H9 (cell line): ENCODE results near the gene RBPJ. TPM values are rescaled to one million over a fixed set of nuclear protein-coding genes. Genes with fewer than 3 reads are reported as not detected.
"Not testable (repeated sequence)": the region's sequence is repeated elsewhere in the genome, so short reads cannot be mapped to it uniquely, and the experiment has no call there.

Experiments used
- DNase-seq: peaks from one replicate; pipeline ENCODE4 v3.0.0-alpha.2; 2017
- H2AFZ ChIP-seq: one replicate; pipeline ENCODE4 v1.6.1; 2013; ENCODE audit warnings: mild to moderate bottlenecking, low read length, control low read depth, moderate library complexity
- H2AK5ac ChIP-seq: 2 replicates; pipeline ENCODE4 v1.6.1; 2013; ENCODE audit warnings: low read length, control low read depth, mixed read lengths; ENCODE audit not compliant: insufficient read length
- H2BK120ac ChIP-seq: one replicate; pipeline ENCODE4 v1.6.1; 2013; ENCODE audit warnings: low read depth, mild to moderate bottlenecking, low read length, control low read depth, inconsistent platforms; ENCODE audit not compliant: poor library complexity, severe bottlenecking
- H2BK12ac ChIP-seq: 2 replicates; pipeline ENCODE4 v1.6.1; 2013; ENCODE audit warnings: low read length, control low read depth, mixed read lengths, low read depth; ENCODE audit not compliant: insufficient read length
- H2BK15ac ChIP-seq: 2 replicates; pipeline ENCODE4 v1.6.1; 2013; ENCODE audit warnings: low read depth, low read length, control low read depth
- H2BK20ac ChIP-seq: one replicate; pipeline ENCODE4 v1.6.1; 2013; ENCODE audit warnings: low read depth, mild to moderate bottlenecking, low read length, control low read depth, inconsistent platforms; ENCODE audit not compliant: poor library complexity, severe bottlenecking
- H2BK5ac ChIP-seq: 2 replicates; pipeline ENCODE4 v1.6.1; 2013; ENCODE audit warnings: low read length, control low read depth, mixed read lengths; ENCODE audit not compliant: insufficient read length
- H3K14ac ChIP-seq: 2 replicates; pipeline ENCODE4 v1.6.1; 2013; ENCODE audit warnings: low read length, control low read depth; ENCODE audit not compliant: insufficient read depth
- H3K18ac ChIP-seq: 2 replicates; pipeline ENCODE4 v1.6.1; 2013; ENCODE audit warnings: low read depth, mild to moderate bottlenecking, mixed read lengths, low read length, control low read depth; ENCODE audit not compliant: insufficient read length
- H3K23ac ChIP-seq: 2 replicates; pipeline ENCODE4 v1.6.1; 2013; ENCODE audit warnings: low read length, control low read depth, mixed read lengths, low read depth; ENCODE audit not compliant: insufficient read length
- H3K23me2 ChIP-seq: 2 replicates; pipeline ENCODE4 v1.6.1; 2013; ENCODE audit warnings: low read depth, mild to moderate bottlenecking, mixed read lengths, low read length, control low read depth; ENCODE audit not compliant: insufficient read length, poor library complexity, severe bottlenecking
- H3K27ac ChIP-seq: 2 replicates; pipeline ENCODE4 v1.5.1; 2013; ENCODE audit warnings: low read length, control low read depth, mixed read lengths, low read depth; ENCODE audit not compliant: insufficient read length
- H3K27me3 ChIP-seq: 2 replicates; pipeline ENCODE4 v1.6.1; 2013; ENCODE audit warnings: low read length, control low read depth, inconsistent platforms; ENCODE audit not compliant: insufficient read depth
- H3K4ac ChIP-seq: 2 replicates; pipeline ENCODE4 v1.6.1; 2013; ENCODE audit warnings: low read depth, mild to moderate bottlenecking, control low read depth, inconsistent platforms, low read length, moderate library complexity
- H3K4me1 ChIP-seq: 2 replicates; pipeline ENCODE4 v1.6.1; 2013; ENCODE audit warnings: low read length, control low read depth, inconsistent platforms; ENCODE audit not compliant: insufficient read depth
- H3K4me2 ChIP-seq: 2 replicates; pipeline ENCODE4 v1.6.1; 2013; ENCODE audit warnings: low read length, control low read depth, mixed read lengths; ENCODE audit not compliant: insufficient read length, insufficient read depth
- H3K56ac ChIP-seq: 2 replicates; pipeline ENCODE4 v1.6.1; 2013; ENCODE audit warnings: low read depth, mild to moderate bottlenecking, mixed read lengths, low read length, control low read depth; ENCODE audit not compliant: insufficient read length
- H3K79me1 ChIP-seq: 2 replicates; pipeline ENCODE4 v1.6.1; 2013; ENCODE audit warnings: low read depth, mild to moderate bottlenecking, moderate library complexity, low read length, control low read depth, inconsistent platforms; ENCODE audit not compliant: insufficient read depth, poor library complexity, severe bottlenecking
- H3K79me2 ChIP-seq: 2 replicates; pipeline ENCODE4 v1.6.1; 2013; ENCODE audit warnings: low read length, control low read depth, inconsistent platforms; ENCODE audit not compliant: insufficient read depth
- H3K9ac ChIP-seq: 2 replicates; pipeline ENCODE4 v1.6.1; 2013; ENCODE audit warnings: low read length, control low read depth, mixed read lengths; ENCODE audit not compliant: insufficient read length; ENCODE audit errors: extremely low read depth
- H3K9me3 ChIP-seq: one replicate; pipeline ENCODE4 v1.6.1; 2013; ENCODE audit warnings: low read depth, low read length, inconsistent platforms; ENCODE audit not compliant: control insufficient read depth
- H3T11ph ChIP-seq: one replicate; pipeline ENCODE4 v1.6.1; 2013; ENCODE audit warnings: mild to moderate bottlenecking, low read length, control low read depth, inconsistent platforms
- H4K20me1 ChIP-seq: one replicate; pipeline ENCODE4 v1.6.1; 2013; ENCODE audit not compliant: control insufficient read depth, insufficient read length, insufficient read depth
- H4K5ac ChIP-seq: 2 replicates; pipeline ENCODE4 v1.6.1; 2013; ENCODE audit warnings: low read depth, mild to moderate bottlenecking, mixed read lengths, low read length, control low read depth; ENCODE audit not compliant: insufficient read length
- H4K8ac ChIP-seq: replicated peaks from 2 replicates; pipeline ENCODE4 v1.6.1; 2013; ENCODE audit warnings: low read length, control low read depth, mixed read lengths, low read depth; ENCODE audit not compliant: insufficient read length
- H4K91ac ChIP-seq: 2 replicates; pipeline ENCODE4 v1.6.1; 2013; ENCODE audit warnings: low read depth, mild to moderate bottlenecking, moderate library complexity, mixed read lengths, low read length, control low read depth; ENCODE audit not compliant: insufficient read length
- H3K27ac Mint-ChIP-seq, 3 experiments: 2 replicates in 2 of 3; 3 replicates in 1 of 3; pipeline ENCODE4 v1.8.0; 2020 to 2021; ENCODE audit warnings: mixed read lengths in 3 of 3, mild to moderate bottlenecking in 1 of 3, moderate library complexity in 1 of 3
- H3K27me3 Mint-ChIP-seq: 2 replicates; pipeline ENCODE4 v1.8.0; 2021; ENCODE audit warnings: low read depth, mild to moderate bottlenecking, moderate library complexity, mixed read lengths
- H3K36me3 Mint-ChIP-seq, 3 experiments: 2 replicates in 2 of 3; 3 replicates in 1 of 3; pipeline ENCODE4 v1.8.0; 2020 to 2021; ENCODE audit warnings: low read depth in 3 of 3, mixed read lengths in 3 of 3; ENCODE audit not compliant: insufficient read depth in 1 of 3
- H3K4me1 Mint-ChIP-seq, 2 experiments: 2 replicates each; pipeline ENCODE4 v1.8.0; 2020; ENCODE audit warnings: mixed read lengths in 2 of 2
- H3K4me3 Mint-ChIP-seq, 2 experiments: 2 replicates in 1 of 2; 3 replicates in 1 of 2; pipeline ENCODE4 v1.8.0; 2020 to 2021; ENCODE audit warnings: mild to moderate bottlenecking in 2 of 2, mixed read lengths in 2 of 2, moderate library complexity in 1 of 2
- H3K9me3 Mint-ChIP-seq, 2 experiments: 2 replicates in 1 of 2; 3 replicates in 1 of 2; pipeline ENCODE4 v1.8.0; 2020; ENCODE audit warnings: mild to moderate bottlenecking in 2 of 2, mixed read lengths in 2 of 2, moderate library complexity in 1 of 2
- WGBS: extraction: QIAGEN DNeasy Blood & Tissue Kit; methylation state at CpG from one replicate; pipeline ENCODE4 v1.1.7; 2013; ENCODE audit warnings: missing lambda C conversion rate, low lambda C conversion rate, mixed read lengths; ENCODE audit not compliant: insufficient read length; ENCODE audit errors: extremely low coverage; 5-methylcytosine and 5-hydroxymethylcytosine counted together
- total RNA-seq: library from RNA; stranded (reverse); gene quantifications from 2 replicates; pipeline ENCODE4 v1.2.1, GENCODE V29; 2021
- TF ChIP-seq, protein P1 (sequence below): fragments of 200-600 bp; sonication (generic); conservative IDR thresholded peaks from 3 replicates; pipeline ENCODE4 v1.8.0; 2021; ENCODE audit warnings: antibody characterized with exemption, mild to moderate bottlenecking

The RBPJ gene
- total RNA-seq, 1 experiment from 2014 or later, result 166 TPM

DNA sequence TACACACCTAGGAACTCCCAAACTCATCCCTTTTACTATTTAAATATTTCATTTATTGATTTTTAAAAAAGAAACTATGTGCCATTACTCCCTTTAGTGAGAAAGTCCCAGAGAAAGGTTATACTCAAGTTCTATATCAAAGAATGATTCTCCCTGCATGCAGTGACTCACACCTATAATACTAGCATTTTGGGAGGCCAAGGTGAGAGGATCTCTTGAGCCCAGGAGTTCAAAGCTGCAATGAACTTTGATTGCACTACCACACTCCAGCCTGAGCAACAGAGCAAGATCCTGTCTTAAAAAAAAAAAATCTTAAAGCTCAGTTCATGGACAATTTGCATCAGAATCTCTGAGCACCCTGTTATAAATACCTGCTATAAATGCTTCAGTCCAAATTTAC, 9.2 kb upstream of the RBPJ start:
- Mint-ChIP-seq H3K4me1 (peaks cover 0 to 4% of the 10 kb centered on the region in 2 experiments; a peak in 2 of 4 replicates), H3K36me3 (peaks cover 14 to 18% (median 14%) of the 10 kb centered on the region in 3 experiments), H3K27me3 (no peaks in the 10 kb centered on the region; the same call in 1 of the 2 replicates), H3K4me3 (no peak overlapping the region), H3K9me3 (peaks cover 17 to 19% of the 10 kb centered on the region in 2 experiments), H3K27ac (no peak overlapping the region)
- H3K27ac ChIP-seq, result no peak overlapping the region
- no peak overlapping the region for H3K4ac ChIP-seq
- DNase-seq, result no peak
- H2BK20ac ChIP-seq, result no peak overlapping the region
- H3K56ac ChIP-seq, result no peak overlapping the region
- no peaks in the 10 kb centered on the region for H3K9me3 ChIP-seq
- no peak overlapping the region for H3K9ac ChIP-seq
- no peaks in the 10 kb centered on the region for H3K79me1 ChIP-seq
- H4K20me1 ChIP-seq, result no peaks in the 10 kb centered on the region
- no peak overlapping the region for H3T11ph ChIP-seq
- H2BK12ac ChIP-seq, result no peak overlapping the region
- H2BK15ac ChIP-seq, result no peak overlapping the region
- no peak overlapping the region for H2BK120ac ChIP-seq
- H3K23me2 ChIP-seq, result no peaks in the 10 kb centered on the region
- no peaks in the 10 kb centered on the region for H3K79me2 ChIP-seq
- H2AFZ ChIP-seq, result no peak overlapping the region
- no peak overlapping the region for H3K14ac ChIP-seq
- H3K4me2 ChIP-seq, result no peak overlapping the region
- no peaks in the 10 kb centered on the region for H3K4me1 ChIP-seq
- no peak overlapping the region for H2AK5ac ChIP-seq
- H4K5ac ChIP-seq, result no peak overlapping the region
- TF ChIP-seq, protein P1, sequence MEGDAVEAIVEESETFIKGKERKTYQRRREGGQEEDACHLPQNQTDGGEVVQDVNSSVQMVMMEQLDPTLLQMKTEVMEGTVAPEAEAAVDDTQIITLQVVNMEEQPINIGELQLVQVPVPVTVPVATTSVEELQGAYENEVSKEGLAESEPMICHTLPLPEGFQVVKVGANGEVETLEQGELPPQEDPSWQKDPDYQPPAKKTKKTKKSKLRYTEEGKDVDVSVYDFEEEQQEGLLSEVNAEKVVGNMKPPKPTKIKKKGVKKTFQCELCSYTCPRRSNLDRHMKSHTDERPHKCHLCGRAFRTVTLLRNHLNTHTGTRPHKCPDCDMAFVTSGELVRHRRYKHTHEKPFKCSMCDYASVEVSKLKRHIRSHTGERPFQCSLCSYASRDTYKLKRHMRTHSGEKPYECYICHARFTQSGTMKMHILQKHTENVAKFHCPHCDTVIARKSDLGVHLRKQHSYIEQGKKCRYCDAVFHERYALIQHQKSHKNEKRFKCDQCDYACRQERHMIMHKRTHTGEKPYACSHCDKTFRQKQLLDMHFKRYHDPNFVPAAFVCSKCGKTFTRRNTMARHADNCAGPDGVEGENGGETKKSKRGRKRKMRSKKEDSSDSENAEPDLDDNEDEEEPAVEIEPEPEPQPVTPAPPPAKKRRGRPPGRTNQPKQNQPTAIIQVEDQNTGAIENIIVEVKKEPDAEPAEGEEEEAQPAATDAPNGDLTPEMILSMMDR, result no peak
- no peak overlapping the region for H3K23ac ChIP-seq
- no peak overlapping the region for H4K91ac ChIP-seq
- H2BK5ac ChIP-seq, result no peak overlapping the region
- no peak overlapping the region for H3K18ac ChIP-seq
- no peak overlapping the region for H4K8ac ChIP-seq
- no peaks in the 10 kb centered on the region for H3K27me3 ChIP-seq

DNA sequence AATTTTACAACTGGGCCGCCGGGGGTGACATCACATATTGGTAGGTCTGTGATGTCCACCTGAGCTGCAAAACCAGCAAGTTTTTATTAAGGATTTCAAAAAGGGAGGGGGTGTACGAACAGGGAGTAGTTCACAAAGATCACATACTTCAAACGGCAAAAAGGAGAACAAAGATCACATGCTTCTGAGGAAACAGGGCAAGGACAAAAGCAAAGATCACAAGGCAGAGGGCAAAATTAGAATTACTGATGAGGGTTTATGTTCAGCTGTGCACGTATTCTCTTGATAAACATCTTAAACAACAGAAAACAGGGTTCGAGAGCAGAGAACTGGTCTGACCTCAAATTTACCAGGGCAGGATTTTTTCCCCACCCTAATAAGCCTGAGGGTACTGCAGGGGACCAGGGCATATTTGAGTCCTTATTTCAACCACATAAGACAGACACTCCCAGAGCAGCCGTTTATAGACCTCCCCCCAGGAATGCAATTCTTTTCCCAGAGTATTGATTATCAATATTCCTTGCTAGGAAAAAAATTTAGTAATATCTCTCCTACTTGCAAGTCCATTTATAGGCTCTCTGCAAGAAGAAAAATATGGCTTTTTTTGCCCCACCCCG, 5.4 kb upstream of the RBPJ start:
- not testable (repeated sequence) for H4K20me1 ChIP-seq, H3K4ac ChIP-seq, H3K18ac ChIP-seq, H4K8ac ChIP-seq, H3K27me3 ChIP-seq, H4K91ac ChIP-seq, H2AK5ac ChIP-seq, H3K23ac ChIP-seq, H3K79me1 ChIP-seq, H3K4me1 ChIP-seq, H3K27ac ChIP-seq, H3K4me2 ChIP-seq, H3K56ac ChIP-seq, DNase-seq, H3T11ph ChIP-seq, H2AFZ ChIP-seq, H3K79me2 ChIP-seq, H3K9me3 ChIP-seq, H2BK15ac ChIP-seq, H3K14ac ChIP-seq, H4K5ac ChIP-seq, H2BK5ac ChIP-seq, H2BK12ac ChIP-seq, H3K4me3 Mint-ChIP-seq, H3K9ac ChIP-seq, H3K27me3 Mint-ChIP-seq, H2BK120ac ChIP-seq, H3K27ac Mint-ChIP-seq, H2BK20ac ChIP-seq, H3K4me1 Mint-ChIP-seq
- WGBS, result no CpG with 5 or more reads among the region's 8 CpGs
- H3K36me3 Mint-ChIP-seq, result peaks cover 14 to 29% (median 18%) of the 10 kb centered on the region in 3 experiments
- peaks cover 12% of the 10 kb centered on the region for H3K23me2 ChIP-seq
- H3K9me3 Mint-ChIP-seq, result peaks cover 24 to 27% of the 10 kb centered on the region in 2 experiments
